Left lung (tissue), 10 donors: Measurements from ENCODE around the gene LTBP2. TPM values are rescaled to one million over a fixed set of nuclear protein-coding genes. Genes with fewer than 3 reads are reported as not detected.

Experiments
- ATAC-seq: fragments of 200-7000 bp; cut with Tn5 transposase; one replicate; pipeline ENCODE4 v1.9.1; 2020; ENCODE audit warnings: moderate library complexity
- DNase-seq, 4 donors: peaks; one replicate each; pipeline ENCODE4 v3.0.0-alpha.2; 2013 to 2020
- H3K27ac ChIP-seq, 2 donors: fragments of 200-600 bp; sonication (generic) in 1 of 2; one replicate each; pipeline versions ENCODE4 v1.5.0 to v1.8.0; 2020 to 2021
- H3K27me3 ChIP-seq, 2 donors: fragments of 200-600 bp; sonication (generic) in 1 of 2; one replicate each; pipeline versions ENCODE4 v1.5.0 to v1.8.0; 2020 to 2021
- H3K36me3 ChIP-seq, 2 donors: fragments of 200-600 bp; sonication (generic) in 1 of 2; one replicate each; pipeline versions ENCODE4 v1.5.0 to v1.8.0; 2020 to 2021
- H3K4me1 ChIP-seq, 2 donors: fragments of 200-600 bp; one replicate each; pipeline ENCODE4 v1.8.0; 2021
- H3K4me3 ChIP-seq, 2 donors: fragments of 200-600 bp; sonication (generic) in 1 of 2; one replicate each; pipeline versions ENCODE4 v1.5.0 to v1.8.0; 2020 to 2021; ENCODE audit warnings: mild to moderate bottlenecking in 1 of 2
- H3K9me3 ChIP-seq, 2 donors: fragments of 200-600 bp; sonication (generic) in 1 of 2; one replicate each; pipeline versions ENCODE4 v1.5.0 to v1.8.0; 2020 to 2021
- intact Hi-C, 2 donors: fragments of 100-400 bp; cut with DNase I; formaldehyde crosslinking; loops; one replicate each; pipeline versions ENCODE4 v1.11.2 to v1.14.2; 2022
- polyA plus RNA-seq, 6 donors: library from polyadenylated mRNA; unstranded; fragments of 120-200 nt; gene quantifications; one replicate each; pipeline ENCODE4 v1.2.1, GENCODE V29; 2013; ENCODE audit not compliant: insufficient read length in 6 of 6
- total RNA-seq, 2 donors: library from RNA; stranded (reverse); fragmentation: NEBNext Ultra II Directional; extraction: Animal tissue kit (Norgen Biotek cat#: 25700); gene quantifications; one replicate each; pipeline ENCODE4 v1.2.1, GENCODE V29; 2021
- TF ChIP-seq, protein P1 (sequence below), 2 donors: fragments of 200-600 bp; sonication (generic) in 1 of 2; IDR thresholded peaks; one replicate each; pipeline versions ENCODE4 v1.5.0 to v1.8.0; 2021; ENCODE audit warnings: antibody characterized with exemption in 2 of 2
- donor health status: DM: no; HTN: yes; CAD: no.
- donor health status: DM: no; HTN: no; CAD: no.

LTBP2 gene
- total and polyA plus RNA-seq, 8 donors = 14.0 to 154 (median 19.3) TPM

DNA sequence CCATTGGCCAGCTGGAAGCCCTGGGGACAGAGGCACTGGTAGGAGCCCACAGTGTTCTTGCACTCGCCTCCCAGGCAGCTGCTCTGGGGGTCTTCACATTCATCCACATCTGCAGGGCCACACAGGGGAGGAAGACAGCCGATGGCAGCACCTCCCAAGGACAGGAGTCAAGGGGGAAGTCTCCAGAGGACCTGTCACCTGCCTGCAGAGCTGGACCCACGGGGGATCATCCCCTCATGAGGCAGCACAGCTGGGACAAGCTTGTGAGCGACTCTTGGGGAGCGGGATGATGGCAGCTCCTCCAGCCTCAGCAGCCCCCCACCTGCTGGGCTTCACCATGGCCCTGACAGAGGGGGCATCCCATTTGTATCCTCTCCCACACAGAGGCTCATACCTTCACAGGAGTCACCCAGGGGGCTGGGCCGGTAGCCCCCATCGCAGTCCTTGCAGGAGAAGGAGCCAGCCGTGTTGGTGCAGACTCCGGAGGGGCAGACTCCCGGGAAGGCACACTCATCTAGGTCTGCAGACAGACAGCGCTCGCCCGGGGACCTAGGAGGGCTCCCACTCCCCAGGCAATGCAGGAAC lies 103.1 kb downstream of the LTBP2 start:
- Histone ChIP-seq H3K27ac (no peak overlapping the region), H3K27me3 (peaks cover 0 to 8% of the 10 kb centered on the region in 2 donors), H3K9me3 (no peaks in the 10 kb centered on the region), H3K4me1 (no peaks in the 10 kb centered on the region), H3K4me3 (no peak overlapping the region), H3K36me3 (peaks cover 0 to 6% of the 10 kb centered on the region in 2 donors)
- no peak for ATAC-seq
- TF ChIP-seq, protein P1, sequence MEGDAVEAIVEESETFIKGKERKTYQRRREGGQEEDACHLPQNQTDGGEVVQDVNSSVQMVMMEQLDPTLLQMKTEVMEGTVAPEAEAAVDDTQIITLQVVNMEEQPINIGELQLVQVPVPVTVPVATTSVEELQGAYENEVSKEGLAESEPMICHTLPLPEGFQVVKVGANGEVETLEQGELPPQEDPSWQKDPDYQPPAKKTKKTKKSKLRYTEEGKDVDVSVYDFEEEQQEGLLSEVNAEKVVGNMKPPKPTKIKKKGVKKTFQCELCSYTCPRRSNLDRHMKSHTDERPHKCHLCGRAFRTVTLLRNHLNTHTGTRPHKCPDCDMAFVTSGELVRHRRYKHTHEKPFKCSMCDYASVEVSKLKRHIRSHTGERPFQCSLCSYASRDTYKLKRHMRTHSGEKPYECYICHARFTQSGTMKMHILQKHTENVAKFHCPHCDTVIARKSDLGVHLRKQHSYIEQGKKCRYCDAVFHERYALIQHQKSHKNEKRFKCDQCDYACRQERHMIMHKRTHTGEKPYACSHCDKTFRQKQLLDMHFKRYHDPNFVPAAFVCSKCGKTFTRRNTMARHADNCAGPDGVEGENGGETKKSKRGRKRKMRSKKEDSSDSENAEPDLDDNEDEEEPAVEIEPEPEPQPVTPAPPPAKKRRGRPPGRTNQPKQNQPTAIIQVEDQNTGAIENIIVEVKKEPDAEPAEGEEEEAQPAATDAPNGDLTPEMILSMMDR (IDR thresholded peaks at IDR 0.05) = no peak
- intact Hi-C loops = loop anchor here in 1 of 2 donors (10.0 kb wide), 1 partner anchor 106 kb away; the partner anchor contains the start of gene LTBP2
- DNase-seq = peak in 1 of 4 donors; percentile 22

GRCh38 chr14:74508292-74508731 lies 103.7 kb downstream of the LTBP2 start:
- intact Hi-C loops = loop anchor here in 1 of 2 donors (10.0 kb wide), 1 partner anchor 106 kb away; the partner anchor contains the start of gene LTBP2

GRCh38 chr14:74507840-74508239 lies 104.2 kb downstream of the LTBP2 start:
- intact Hi-C loops = loop anchor here in 1 of 2 donors (10.0 kb wide), 1 partner anchor 107 kb away; the partner anchor contains the start of gene LTBP2
- Histone ChIP-seq H3K36me3 (peaks cover 0 to 6% of the 10 kb centered on the region in 2 donors), H3K9me3 (no peaks in the 10 kb centered on the region), H3K27ac (no peak overlapping the region), H3K4me1 (no peaks in the 10 kb centered on the region), H3K27me3 (peaks cover 0 to 8% of the 10 kb centered on the region in 2 donors), H3K4me3 (no peak overlapping the region)
- ATAC-seq = no peak
- TF ChIP-seq, protein P1 (IDR thresholded peaks at IDR 0.05) = no peak
- DNase-seq = peak in 1 of 4 donors; percentile 20

More at GRCh38 chr14:74508292-74508731, 103.7 kb downstream of the LTBP2 start:
- no peak overlapping the region for H3K4me3 ChIP-seq
- TF ChIP-seq, protein P1 (IDR thresholded peaks at IDR 0.05) = no peak
- peaks cover 0 to 8% of the 10 kb centered on the region in 2 donors for H3K27me3 ChIP-seq
- H3K27ac ChIP-seq = no peak overlapping the region
- ATAC-seq (no peak), DNase-seq (peak in 1 of 4 donors; percentile 24)
- peaks cover 0 to 6% of the 10 kb centered on the region in 2 donors for H3K36me3 ChIP-seq
- no peaks in the 10 kb centered on the region for H3K4me1 ChIP-seq
- no peaks in the 10 kb centered on the region for H3K9me3 ChIP-seq

DNA sequence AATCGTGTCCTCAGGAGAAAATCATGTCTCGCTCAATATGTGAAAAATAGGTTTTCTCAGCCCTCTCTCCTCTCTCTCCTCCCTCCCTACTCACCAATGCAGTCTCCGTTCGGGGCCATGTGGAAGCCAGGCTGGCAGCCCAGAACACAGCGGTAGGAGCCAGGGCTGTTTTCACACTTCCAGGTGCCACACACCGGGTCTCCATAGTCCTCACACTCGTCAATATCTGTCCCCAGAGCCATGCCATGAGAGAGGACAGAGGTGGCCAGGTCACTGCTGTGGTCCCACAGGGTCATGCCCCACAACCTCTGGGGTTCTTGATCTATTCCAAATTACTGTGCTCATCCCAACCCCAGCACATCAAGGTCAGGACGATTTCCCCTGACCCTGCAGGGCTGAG lies 105.0 kb downstream of the LTBP2 start:
- no peak overlapping the region for H3K4me3 ChIP-seq
- TF ChIP-seq, protein P1 (IDR thresholded peaks at IDR 0.05) = no peak
- intact Hi-C loops = loop anchor here in 1 of 2 donors (10.0 kb wide), 1 partner anchor 108 kb away; the partner anchor contains the start of gene LTBP2

DNA sequence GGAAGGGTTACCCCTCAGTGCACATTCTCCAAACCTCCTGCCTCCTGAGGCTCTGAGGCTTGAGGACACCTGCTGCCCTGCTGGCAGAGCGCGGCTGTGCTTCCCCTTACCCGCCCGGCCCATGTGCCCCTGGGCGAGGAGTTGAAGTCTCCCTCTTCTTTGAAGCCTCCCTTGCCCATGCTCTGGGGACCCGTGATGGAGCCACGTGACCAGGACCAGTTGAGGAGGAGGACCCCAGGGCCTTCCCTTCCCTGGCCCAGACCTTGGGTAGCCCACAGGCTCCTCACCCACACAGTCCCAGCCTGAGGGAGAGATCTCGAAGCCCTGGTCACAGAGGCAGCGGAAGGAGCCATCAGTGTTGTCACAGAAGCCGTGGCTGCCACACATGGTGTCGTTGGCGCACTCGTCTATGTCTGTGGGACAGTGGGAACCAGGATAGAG lies 105.6 kb downstream of the LTBP2 start:
- DNase-seq (peak in 1 of 4 donors; percentile 24), ATAC-seq (no peak)
- TF ChIP-seq, protein P1 (IDR thresholded peaks at IDR 0.05) = no peak
- no peaks in the 10 kb centered on the region for H3K4me1 ChIP-seq
- no peak overlapping the region for H3K4me3 ChIP-seq
- H3K27ac ChIP-seq = no peak overlapping the region
- peaks cover 0 to 8% of the 10 kb centered on the region in 2 donors for H3K27me3 ChIP-seq
- H3K36me3 ChIP-seq = peaks cover 0 to 6% of the 10 kb centered on the region in 2 donors
- no peaks in the 10 kb centered on the region for H3K9me3 ChIP-seq
- intact Hi-C loops = loop anchor here in 1 of 2 donors (10.0 kb wide), 1 partner anchor 108 kb away; the partner anchor contains the start of gene LTBP2

More for the DNA sequence above, 105.0 kb downstream of the LTBP2 start:
- Histone ChIP-seq H3K27me3 (peaks cover 0 to 8% of the 10 kb centered on the region in 2 donors), H3K27ac (no peak overlapping the region), H3K36me3 (peaks cover 0 to 6% of the 10 kb centered on the region in 2 donors), H3K4me1 (no peaks in the 10 kb centered on the region), H3K9me3 (no peaks in the 10 kb centered on the region)
- ATAC-seq (no peak), DNase-seq (no peak)
